WTC11 (cell line): ENCODE results near the gene AKTIP. TPM values are rescaled to one million over a fixed set of nuclear protein-coding genes. Genes with fewer than 3 reads are reported as not detected.

ENCODE experiments used
- ATAC-seq: fragments of 200-7000 bp; cut with Tn5 transposase; 2 replicates; pipeline ENCODE4 v1.10.0; 2021; ENCODE audit warnings: mild to moderate bottlenecking, moderate library complexity
- CTCF ChIA-PET: fragments of 300-600 bp; sonication (Branson Sonifier 250); formaldehyde crosslinking; loops from one replicate; lab custom pipeline; 2021; ENCODE audit warnings: antibody characterized with exemption; lab: Charles Lee
- POLR2A ChIA-PET: fragments of 350-600 bp; sonication (Branson Sonifier 250); formaldehyde crosslinking; loops from one replicate; lab custom pipeline; 2021; ENCODE audit warnings: antibody characterized with exemption; lab: Charles Lee
- DNase-seq: peaks from one replicate; pipeline ENCODE4 v3.0.0; 2021; ENCODE audit warnings: low spot score
- H3K27ac Mint-ChIP-seq: 2 replicates; pipeline ENCODE4 v1.8.0; 2021; ENCODE audit warnings: mixed read lengths
- H3K27me3 Mint-ChIP-seq: 2 replicates; pipeline ENCODE4 v1.8.0; 2021; ENCODE audit warnings: low read depth, mild to moderate bottlenecking, moderate library complexity, mixed read lengths
- H3K36me3 Mint-ChIP-seq: 2 replicates; pipeline ENCODE4 v1.8.0; 2021; ENCODE audit warnings: mixed read lengths
- H3K4me1 Mint-ChIP-seq: 2 replicates; pipeline ENCODE4 v1.8.0; 2022; ENCODE audit warnings: mixed read lengths
- H3K4me3 Mint-ChIP-seq: 2 replicates; pipeline ENCODE4 v1.8.0; 2021; ENCODE audit warnings: mild to moderate bottlenecking, moderate library complexity, mixed read lengths
- H3K9me3 Mint-ChIP-seq: 2 replicates; pipeline ENCODE4 v1.8.0; 2021; ENCODE audit warnings: mixed read lengths
- ATF1 ChIP-seq: sonication (generic); formaldehyde crosslinking; IDR thresholded peaks from 2 replicates; pipeline ENCODE4 v1.8.1; 2023; ENCODE audit warnings: mild to moderate bottlenecking, moderate library complexity, missing genetic modification reagents
- FOXJ3 ChIP-seq: sonication (generic); formaldehyde crosslinking; IDR thresholded peaks from 2 replicates; pipeline ENCODE4 v1.9.0; 2021; ENCODE audit warnings: missing genetic modification reagents, mild to moderate bottlenecking, borderline replicate concordance
- FOXK1 ChIP-seq: sonication (generic); formaldehyde crosslinking; IDR thresholded peaks from 2 replicates; pipeline ENCODE4 v1.8.0; 2022; ENCODE audit warnings: mild to moderate bottlenecking, moderate library complexity, missing genetic modification reagents
- GABPB1 ChIP-seq: sonication (generic); formaldehyde crosslinking; IDR thresholded peaks from 2 replicates; pipeline ENCODE4 v1.8.1; 2023; ENCODE audit warnings: mild to moderate bottlenecking, missing genetic modification reagents
- GTF2I ChIP-seq: fragments of 250-450 bp; sonication (Bioruptor Pico); conservative IDR thresholded peaks from 2 replicates; pipeline ENCODE4 v1.4.0; 2021; ENCODE audit warnings: mild to moderate bottlenecking
- HMGA2 ChIP-seq: fragments of 250-450 bp; sonication (Bioruptor Pico); IDR thresholded peaks from 2 replicates; pipeline ENCODE4 v1.4.0; 2021; ENCODE audit warnings: mild to moderate bottlenecking, moderate library complexity
- NFYB ChIP-seq: sonication (generic); formaldehyde crosslinking; conservative IDR thresholded peaks from 2 replicates; pipeline ENCODE4 v1.8.0; 2022; ENCODE audit warnings: low read depth, missing genetic modification reagents
- NR2C2 ChIP-seq: sonication (generic); formaldehyde crosslinking; IDR thresholded peaks from 2 replicates; pipeline ENCODE4 v1.8.0; 2022; ENCODE audit warnings: mild to moderate bottlenecking, missing genetic modification reagents
- SMAD4 ChIP-seq: sonication (generic); formaldehyde crosslinking; IDR thresholded peaks from 2 replicates; pipeline ENCODE4 v1.8.0; 2022; ENCODE audit warnings: mild to moderate bottlenecking, missing genetic modification reagents
- SP1 ChIP-seq: sonication (generic); formaldehyde crosslinking; conservative IDR thresholded peaks from 2 replicates; pipeline ENCODE4 v1.8.1; 2022; ENCODE audit warnings: missing genetic modification reagents
- ZNF138 ChIP-seq: sonication (generic); formaldehyde crosslinking; conservative IDR thresholded peaks from 2 replicates; pipeline ENCODE4 v1.8.1; 2022; ENCODE audit warnings: mild to moderate bottlenecking, moderate library complexity, missing genetic modification reagents
- ZNF219 ChIP-seq: sonication (generic); formaldehyde crosslinking; IDR thresholded peaks from 2 replicates; pipeline ENCODE4 v1.8.0; 2023; ENCODE audit warnings: missing genetic modification reagents, mild to moderate bottlenecking, borderline replicate concordance
- ZNF317 ChIP-seq: sonication (generic); formaldehyde crosslinking; IDR thresholded peaks from 2 replicates; pipeline ENCODE4 v1.8.1; 2023; ENCODE audit warnings: low read depth, mild to moderate bottlenecking, moderate library complexity, missing genetic modification reagents, borderline replicate concordance
- total RNA-seq: library from RNA; stranded (reverse); gene quantifications from 3 replicates; pipeline ENCODE4 v1.2.3, GENCODE V29; 2021
- TF ChIP-seq, protein P1 (sequence below): sonication (generic); formaldehyde crosslinking; IDR thresholded peaks from 2 replicates; pipeline ENCODE4 v1.8.0; 2023; ENCODE audit warnings: missing genetic modification reagents, mild to moderate bottlenecking, borderline replicate concordance
- TF ChIP-seq, protein P2 (sequence below): sonication (generic); formaldehyde crosslinking; IDR thresholded peaks from 2 replicates; pipeline ENCODE4 v1.8.1; 2022; ENCODE audit warnings: low read depth, mild to moderate bottlenecking, moderate library complexity, missing genetic modification reagents, borderline replicate concordance
- TF ChIP-seq, protein P3 (sequence below): sonication (generic); formaldehyde crosslinking; IDR thresholded peaks from 2 replicates; pipeline ENCODE4 v1.8.1; 2023; ENCODE audit warnings: mild to moderate bottlenecking, moderate library complexity, missing genetic modification reagents
- TF ChIP-seq, protein P4 (sequence below): fragments of 250-450 bp; sonication (Bioruptor Pico); IDR thresholded peaks from 2 replicates; pipeline ENCODE4 v1.8.0; 2021; ENCODE audit warnings: mild to moderate bottlenecking
- TF ChIP-seq, protein P5 (sequence below): fragments of 250-450 bp; sonication (Bioruptor Pico); IDR thresholded peaks from 2 replicates; pipeline ENCODE4 v1.9.0; 2021; ENCODE audit warnings: mild to moderate bottlenecking
- TF ChIP-seq, protein P6 (sequence below): sonication (generic); formaldehyde crosslinking; IDR thresholded peaks from 2 replicates; pipeline ENCODE4 v1.8.0; 2023; ENCODE audit warnings: missing genetic modification reagents
- TF ChIP-seq, protein P7 (sequence below): fragments of 200-600 bp; IDR thresholded peaks from 2 replicates; pipeline ENCODE4 v1.8.0; 2022; ENCODE audit warnings: antibody characterized with exemption

The AKTIP gene
- total RNA-seq, 1 experiment from 2014 or later, result 19.9 TPM

DNA sequence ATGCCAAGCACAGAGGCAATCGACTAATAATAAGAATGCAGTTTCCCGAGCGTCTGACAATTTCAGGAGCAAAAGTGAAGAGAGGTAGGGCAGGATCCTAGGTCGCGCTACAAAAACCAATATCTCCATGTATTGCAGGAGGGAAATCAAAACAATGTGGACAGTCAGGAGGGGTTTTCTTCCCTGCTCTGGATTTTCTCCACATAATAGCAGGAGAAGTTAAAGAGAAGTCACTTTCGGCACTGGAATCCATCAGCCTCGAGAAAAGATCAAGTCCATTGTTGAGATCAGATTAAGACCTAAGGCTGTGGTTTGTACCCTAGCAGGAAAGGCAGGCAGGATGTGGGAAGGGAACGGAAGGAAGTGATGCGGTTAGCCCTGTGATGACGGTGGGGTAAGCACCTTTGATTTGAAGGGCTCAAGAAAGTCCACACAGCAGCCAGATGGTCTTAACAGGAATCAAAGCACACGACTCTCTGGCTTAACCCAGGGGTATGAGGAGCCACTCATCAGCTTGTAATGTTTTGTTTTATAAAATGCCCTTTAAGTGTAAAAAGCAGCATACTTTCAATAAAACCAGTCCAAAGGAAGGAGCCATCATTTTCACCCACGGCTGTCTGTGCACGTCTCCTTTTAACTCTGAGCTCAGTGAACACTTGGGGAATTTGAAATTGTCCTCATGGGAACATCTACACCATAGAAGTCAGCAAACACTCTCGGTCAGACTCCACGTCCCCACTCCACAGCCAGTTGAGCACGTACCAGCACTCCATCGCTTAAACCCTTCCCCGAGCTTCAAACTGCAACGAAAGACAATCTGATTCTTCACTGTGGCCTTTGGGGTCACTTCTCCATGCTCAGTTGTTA, 15.8 kb upstream of the AKTIP start (continued):
- no peak for TF ChIP-seq GABPB1 (CRISPR knock-in tag)

DNA sequence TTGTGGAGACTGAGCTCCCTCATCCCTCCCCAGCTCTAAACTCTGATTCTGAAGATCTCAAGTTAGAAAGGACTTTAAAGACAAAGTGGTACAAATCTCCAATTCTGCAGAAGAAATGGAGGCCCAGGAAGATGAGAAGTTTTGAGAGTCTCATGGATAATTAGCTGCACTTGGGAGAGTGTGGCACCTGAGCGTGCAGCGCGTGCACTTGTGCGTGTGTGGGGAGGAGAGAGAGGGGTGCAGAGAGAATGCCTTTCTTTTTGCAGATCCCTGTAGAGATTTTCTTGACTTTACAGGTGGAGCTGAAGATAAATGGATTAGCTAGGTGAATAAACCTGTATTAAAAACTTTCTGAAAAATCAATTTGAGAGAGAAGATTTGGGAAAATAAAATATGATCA, 14.8 kb upstream of the AKTIP start:
- no peak overlapping the region for H3K4me3 Mint-ChIP-seq
- ATAC-seq (no peak), DNase-seq (no peak)
- POLR2A ChIA-PET, result no interaction called here
- H3K9me3 Mint-ChIP-seq, result peaks cover 24% of the 10 kb centered on the region
- CTCF ChIA-PET, result no interaction called here
- no peaks in the 10 kb centered on the region for H3K27me3 Mint-ChIP-seq
- no peak overlapping the region for H3K27ac Mint-ChIP-seq
- H3K36me3 Mint-ChIP-seq, result peaks cover 8% of the 10 kb centered on the region
- H3K4me1 Mint-ChIP-seq, result no peaks in the 10 kb centered on the region
- TF ChIP-seq NFYB (CRISPR knock-in tag) (no peak), HMGA2 (CRISPR knock-in tag) (no peak), SP1 (no peak), ZNF219 (no peak), ATF1 (CRISPR knock-in tag) (no peak), ZNF317 (CRISPR knock-in tag) (no peak), ZNF138 (CRISPR knock-in tag) (no peak), GTF2I (CRISPR knock-in tag) (no peak), FOXJ3 (CRISPR knock-in tag) (no peak), SMAD4 (CRISPR knock-in tag) (no peak), FOXK1 (CRISPR knock-in tag) (no peak), NR2C2 (CRISPR knock-in tag) (no peak)
- TF ChIP-seq, protein P1, sequence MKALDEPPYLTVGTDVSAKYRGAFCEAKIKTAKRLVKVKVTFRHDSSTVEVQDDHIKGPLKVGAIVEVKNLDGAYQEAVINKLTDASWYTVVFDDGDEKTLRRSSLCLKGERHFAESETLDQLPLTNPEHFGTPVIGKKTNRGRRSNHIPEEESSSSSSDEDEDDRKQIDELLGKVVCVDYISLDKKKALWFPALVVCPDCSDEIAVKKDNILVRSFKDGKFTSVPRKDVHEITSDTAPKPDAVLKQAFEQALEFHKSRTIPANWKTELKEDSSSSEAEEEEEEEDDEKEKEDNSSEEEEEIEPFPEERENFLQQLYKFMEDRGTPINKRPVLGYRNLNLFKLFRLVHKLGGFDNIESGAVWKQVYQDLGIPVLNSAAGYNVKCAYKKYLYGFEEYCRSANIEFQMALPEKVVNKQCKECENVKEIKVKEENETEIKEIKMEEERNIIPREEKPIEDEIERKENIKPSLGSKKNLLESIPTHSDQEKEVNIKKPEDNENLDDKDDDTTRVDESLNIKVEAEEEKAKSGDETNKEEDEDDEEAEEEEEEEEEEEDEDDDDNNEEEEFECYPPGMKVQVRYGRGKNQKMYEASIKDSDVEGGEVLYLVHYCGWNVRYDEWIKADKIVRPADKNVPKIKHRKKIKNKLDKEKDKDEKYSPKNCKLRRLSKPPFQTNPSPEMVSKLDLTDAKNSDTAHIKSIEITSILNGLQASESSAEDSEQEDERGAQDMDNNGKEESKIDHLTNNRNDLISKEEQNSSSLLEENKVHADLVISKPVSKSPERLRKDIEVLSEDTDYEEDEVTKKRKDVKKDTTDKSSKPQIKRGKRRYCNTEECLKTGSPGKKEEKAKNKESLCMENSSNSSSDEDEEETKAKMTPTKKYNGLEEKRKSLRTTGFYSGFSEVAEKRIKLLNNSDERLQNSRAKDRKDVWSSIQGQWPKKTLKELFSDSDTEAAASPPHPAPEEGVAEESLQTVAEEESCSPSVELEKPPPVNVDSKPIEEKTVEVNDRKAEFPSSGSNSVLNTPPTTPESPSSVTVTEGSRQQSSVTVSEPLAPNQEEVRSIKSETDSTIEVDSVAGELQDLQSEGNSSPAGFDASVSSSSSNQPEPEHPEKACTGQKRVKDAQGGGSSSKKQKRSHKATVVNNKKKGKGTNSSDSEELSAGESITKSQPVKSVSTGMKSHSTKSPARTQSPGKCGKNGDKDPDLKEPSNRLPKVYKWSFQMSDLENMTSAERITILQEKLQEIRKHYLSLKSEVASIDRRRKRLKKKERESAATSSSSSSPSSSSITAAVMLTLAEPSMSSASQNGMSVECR (CRISPR knock-in tag), result no peak
- TF ChIP-seq, protein P2, sequence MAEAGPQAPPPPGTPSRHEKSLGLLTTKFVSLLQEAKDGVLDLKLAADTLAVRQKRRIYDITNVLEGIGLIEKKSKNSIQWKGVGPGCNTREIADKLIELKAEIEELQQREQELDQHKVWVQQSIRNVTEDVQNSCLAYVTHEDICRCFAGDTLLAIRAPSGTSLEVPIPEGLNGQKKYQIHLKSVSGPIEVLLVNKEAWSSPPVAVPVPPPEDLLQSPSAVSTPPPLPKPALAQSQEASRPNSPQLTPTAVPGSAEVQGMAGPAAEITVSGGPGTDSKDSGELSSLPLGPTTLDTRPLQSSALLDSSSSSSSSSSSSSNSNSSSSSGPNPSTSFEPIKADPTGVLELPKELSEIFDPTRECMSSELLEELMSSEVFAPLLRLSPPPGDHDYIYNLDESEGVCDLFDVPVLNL, result no peak
- TF ChIP-seq, protein P3, sequence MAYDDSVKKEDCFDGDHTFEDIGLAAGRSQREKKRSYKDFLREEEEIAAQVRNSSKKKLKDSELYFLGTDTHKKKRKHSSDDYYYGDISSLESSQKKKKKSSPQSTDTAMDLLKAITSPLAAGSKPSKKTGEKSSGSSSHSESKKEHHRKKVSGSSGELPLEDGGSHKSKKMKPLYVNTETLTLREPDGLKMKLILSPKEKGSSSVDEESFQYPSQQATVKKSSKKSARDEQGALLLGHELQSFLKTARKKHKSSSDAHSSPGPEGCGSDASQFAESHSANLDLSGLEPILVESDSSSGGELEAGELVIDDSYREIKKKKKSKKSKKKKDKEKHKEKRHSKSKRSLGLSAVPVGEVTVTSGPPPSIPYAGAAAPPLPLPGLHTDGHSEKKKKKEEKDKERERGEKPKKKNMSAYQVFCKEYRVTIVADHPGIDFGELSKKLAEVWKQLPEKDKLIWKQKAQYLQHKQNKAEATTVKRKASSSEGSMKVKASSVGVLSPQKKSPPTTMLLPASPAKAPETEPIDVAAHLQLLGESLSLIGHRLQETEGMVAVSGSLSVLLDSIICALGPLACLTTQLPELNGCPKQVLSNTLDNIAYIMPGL, result no peak
- TF ChIP-seq, protein P4, sequence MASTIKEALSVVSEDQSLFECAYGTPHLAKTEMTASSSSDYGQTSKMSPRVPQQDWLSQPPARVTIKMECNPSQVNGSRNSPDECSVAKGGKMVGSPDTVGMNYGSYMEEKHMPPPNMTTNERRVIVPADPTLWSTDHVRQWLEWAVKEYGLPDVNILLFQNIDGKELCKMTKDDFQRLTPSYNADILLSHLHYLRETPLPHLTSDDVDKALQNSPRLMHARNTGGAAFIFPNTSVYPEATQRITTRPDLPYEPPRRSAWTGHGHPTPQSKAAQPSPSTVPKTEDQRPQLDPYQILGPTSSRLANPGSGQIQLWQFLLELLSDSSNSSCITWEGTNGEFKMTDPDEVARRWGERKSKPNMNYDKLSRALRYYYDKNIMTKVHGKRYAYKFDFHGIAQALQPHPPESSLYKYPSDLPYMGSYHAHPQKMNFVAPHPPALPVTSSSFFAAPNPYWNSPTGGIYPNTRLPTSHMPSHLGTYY, result no peak
- TF ChIP-seq, protein P5, sequence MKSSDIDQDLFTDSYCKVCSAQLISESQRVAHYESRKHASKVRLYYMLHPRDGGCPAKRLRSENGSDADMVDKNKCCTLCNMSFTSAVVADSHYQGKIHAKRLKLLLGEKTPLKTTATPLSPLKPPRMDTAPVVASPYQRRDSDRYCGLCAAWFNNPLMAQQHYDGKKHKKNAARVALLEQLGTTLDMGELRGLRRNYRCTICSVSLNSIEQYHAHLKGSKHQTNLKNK (CRISPR knock-in tag), result no peak
- TF ChIP-seq, protein P6, sequence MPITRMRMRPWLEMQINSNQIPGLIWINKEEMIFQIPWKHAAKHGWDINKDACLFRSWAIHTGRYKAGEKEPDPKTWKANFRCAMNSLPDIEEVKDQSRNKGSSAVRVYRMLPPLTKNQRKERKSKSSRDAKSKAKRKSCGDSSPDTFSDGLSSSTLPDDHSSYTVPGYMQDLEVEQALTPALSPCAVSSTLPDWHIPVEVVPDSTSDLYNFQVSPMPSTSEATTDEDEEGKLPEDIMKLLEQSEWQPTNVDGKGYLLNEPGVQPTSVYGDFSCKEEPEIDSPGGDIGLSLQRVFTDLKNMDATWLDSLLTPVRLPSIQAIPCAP (CRISPR knock-in tag), result no peak
- TF ChIP-seq, protein P7, sequence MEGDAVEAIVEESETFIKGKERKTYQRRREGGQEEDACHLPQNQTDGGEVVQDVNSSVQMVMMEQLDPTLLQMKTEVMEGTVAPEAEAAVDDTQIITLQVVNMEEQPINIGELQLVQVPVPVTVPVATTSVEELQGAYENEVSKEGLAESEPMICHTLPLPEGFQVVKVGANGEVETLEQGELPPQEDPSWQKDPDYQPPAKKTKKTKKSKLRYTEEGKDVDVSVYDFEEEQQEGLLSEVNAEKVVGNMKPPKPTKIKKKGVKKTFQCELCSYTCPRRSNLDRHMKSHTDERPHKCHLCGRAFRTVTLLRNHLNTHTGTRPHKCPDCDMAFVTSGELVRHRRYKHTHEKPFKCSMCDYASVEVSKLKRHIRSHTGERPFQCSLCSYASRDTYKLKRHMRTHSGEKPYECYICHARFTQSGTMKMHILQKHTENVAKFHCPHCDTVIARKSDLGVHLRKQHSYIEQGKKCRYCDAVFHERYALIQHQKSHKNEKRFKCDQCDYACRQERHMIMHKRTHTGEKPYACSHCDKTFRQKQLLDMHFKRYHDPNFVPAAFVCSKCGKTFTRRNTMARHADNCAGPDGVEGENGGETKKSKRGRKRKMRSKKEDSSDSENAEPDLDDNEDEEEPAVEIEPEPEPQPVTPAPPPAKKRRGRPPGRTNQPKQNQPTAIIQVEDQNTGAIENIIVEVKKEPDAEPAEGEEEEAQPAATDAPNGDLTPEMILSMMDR, result no peak
